ENCODE measurements around the gene ARHGEF6.
A peak's percentile ranks its signal among the peaks of the same experiment; 100 is the strongest.

The ARHGEF6 gene

DNA sequence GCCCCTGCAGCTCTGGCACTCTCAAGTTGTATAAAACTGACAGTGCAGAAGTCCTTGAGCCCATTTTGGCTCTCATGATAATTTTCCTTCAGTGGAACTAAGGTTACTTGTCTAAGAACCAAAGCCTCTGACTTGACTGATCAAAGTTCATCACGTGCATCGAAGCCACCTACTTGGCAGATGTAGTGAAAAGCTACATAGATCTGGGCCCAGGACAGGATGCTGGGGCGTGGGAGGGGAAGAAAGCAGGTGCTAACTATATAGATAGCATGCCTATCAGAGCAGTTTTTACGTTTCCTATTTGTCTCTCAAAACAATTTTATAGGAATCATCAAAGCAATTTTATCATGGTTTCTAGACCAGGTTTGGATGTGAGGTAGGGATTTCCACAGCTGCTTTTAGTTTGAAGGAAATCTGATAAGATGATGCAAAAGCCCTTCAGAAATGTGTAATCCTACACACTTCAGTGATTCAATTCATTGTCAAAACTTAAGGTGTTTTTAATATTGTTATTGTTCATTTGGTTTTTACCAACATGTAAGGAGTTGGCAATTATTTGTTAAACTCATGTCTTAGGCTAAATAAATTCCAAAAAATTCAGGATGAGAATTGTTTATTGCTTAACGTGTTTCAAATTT lies 134.0 kb downstream of the ARHGEF6 start:
- no peak for DNase-seq (ENCODE audit: low read depth, low spot score)

DNA sequence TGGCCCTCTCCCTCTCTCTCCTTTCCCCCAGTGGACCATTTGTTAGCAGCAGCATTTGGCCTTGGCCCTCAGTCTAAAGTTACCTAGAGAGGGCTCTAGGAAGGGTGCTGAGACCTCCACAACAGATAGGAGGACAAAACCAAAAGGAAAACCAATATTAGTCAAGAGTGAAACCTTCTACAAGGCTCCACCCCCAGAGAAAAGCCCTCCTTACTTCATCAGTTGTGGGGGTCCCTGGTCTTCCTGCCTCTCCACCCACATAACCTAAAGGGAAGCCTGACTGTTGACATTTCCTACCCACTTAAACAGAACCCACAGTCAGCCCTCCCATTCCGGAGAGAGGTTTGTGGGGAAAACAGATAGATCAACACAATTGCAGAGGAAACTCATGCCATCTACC lies 137.5 kb downstream of the ARHGEF6 start:
- no peak for DNase-seq (ENCODE audit: low read depth, low spot score)

DNA sequence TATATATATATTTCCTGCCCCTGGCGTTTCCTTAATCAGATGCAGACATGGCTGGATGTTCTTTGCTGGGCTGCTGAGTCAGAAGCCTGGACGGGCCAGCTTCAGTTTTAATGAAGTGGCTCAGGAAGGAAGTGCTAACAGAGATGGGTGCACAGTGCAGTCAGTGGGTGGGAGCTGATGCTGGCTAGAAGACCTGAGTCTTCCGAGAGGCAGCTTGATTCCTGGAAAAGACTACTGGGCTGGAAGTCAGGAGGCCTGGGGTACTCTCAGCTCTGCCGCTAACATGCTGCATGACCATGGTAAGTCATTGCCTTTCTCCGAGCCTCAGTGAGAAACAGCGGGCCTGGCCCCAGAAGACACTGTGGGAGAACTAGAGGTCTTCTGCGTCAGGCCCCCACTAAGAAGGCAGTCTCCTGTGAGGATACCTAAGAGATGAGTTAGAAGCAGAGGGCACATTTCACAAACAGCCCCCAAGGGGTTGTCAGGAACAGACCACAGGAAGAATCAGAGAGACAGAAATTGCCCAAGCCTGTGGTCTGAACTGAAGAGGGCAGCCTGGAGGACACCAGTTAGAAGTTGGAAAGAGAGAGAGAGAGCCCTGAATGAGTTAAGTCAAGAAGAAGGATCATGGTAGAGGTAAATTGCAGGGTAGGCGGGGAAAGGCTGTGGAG lies 141.1 kb downstream of the ARHGEF6 start:
- peak; percentile 9 for DNase-seq (ENCODE audit: low read depth, low spot score)

DNA sequence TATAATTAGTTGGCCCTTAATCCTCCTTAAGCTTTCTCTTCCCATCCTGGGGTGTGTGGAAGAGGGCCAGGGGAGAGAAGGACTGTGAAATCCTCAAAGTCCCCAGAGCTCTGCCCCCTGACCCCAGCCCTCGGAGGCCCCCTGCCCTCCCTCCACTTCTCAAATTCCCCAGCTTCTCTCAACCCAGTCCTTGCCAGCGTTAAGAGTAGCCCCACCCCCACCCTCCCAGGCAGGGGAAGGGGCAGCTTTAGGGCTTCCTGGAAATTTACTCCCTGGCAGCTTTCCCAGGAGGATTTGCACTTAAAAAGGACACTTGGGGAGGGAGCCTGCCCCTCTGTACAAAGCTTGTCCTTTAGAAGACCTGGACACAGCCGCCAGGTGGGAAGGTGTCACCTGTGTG lies 144.6 kb downstream of the ARHGEF6 start:
- no peak for DNase-seq (ENCODE audit: low read depth, low spot score)

DNA sequence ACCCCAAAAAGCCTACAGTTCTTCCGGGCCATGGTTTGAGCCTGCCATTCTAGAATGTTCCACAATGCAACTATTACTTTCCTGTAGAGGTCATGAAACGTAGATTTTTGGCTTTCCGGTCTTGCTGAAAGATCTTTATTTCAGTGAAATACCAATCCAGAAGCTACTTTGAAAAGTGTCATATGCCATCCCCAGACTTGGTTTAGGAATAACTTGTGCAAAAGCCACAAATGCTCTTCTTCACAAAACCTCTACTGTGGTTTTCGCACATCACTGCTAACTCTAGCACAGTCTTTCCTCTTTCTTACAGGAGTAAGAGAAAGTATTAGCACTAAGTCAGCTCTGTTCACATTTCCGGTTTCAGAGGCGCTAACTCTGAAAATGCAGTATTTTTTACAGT lies 145.5 kb downstream of the ARHGEF6 start:
- DNase-seq (ENCODE audit: low read depth, low spot score), result no peak

DNA sequence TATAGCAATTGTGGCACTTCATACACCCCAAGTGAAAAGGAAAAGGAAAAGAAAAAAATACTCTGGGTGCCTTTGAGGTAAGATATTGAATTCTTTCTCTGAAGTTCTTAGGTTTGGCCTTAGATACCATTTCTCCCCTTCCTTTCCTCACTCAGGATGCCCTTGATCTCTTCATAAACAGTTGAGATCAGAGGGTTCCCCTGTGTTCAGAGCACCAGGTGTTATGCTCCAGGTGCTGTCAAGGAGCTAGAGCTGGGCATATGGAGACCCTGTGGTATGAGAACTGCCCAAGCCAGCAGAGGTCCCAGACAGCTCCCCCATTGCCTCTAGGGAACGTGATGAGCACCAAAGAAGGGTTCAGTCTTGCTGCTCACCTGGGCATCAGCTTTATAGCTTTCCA lies 149.9 kb downstream of the ARHGEF6 start:
- no peak for DNase-seq (ENCODE audit: low read depth, low spot score)

DNA sequence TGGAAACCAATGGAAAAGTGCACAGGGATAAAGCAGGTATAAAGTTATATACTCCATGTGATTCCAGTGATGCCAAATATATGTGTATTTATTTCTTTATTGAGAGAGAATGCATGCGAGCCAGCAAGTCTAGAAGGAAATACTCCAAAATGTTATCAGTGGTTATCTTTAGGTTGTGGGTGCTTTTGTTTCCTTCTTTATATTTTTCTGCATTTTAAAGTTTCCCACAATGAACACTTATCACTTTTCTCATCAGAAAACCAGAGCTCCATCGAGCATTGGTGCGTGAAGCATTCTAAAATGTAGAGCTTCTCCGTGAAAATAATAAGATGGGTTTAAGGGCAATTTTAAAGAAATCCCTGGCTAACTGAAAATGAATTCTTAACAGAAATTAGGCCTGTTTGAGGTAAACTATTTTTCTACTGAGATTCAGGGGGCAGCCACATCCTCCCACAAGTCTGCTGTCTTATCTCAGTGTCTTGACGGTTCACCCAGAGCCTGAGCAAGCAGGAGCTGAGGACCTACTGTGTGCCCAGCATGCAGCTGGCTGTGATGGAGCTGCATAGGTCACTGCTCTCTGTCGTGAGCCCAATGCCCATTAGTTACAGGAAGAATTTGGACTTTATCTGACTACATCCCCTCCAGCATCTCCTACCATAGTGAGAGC lies 151.5 kb downstream of the ARHGEF6 start:
- DNase-seq (ENCODE audit: low read depth, low spot score), result no peak

DNA sequence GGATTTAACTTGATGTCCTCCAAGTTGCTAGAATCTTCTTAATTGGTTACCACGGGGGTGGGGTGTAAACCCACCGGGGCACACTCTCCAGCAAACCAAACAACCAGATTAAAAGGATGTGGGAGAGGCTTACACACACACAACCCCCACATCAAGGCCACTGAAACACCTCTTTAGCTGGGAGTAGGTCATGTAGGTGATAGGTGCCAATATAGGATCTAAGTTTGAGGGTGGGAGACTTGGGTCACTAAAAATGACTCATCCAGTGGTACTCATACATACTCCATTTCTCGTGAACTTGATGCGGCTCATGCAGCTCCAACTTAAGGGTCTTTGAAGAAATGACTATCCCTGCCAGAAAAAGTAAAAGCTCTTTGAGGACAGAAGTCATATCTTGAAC lies 153.3 kb downstream of the ARHGEF6 start:
- no peak for DNase-seq (ENCODE audit: low read depth, low spot score)

DNA sequence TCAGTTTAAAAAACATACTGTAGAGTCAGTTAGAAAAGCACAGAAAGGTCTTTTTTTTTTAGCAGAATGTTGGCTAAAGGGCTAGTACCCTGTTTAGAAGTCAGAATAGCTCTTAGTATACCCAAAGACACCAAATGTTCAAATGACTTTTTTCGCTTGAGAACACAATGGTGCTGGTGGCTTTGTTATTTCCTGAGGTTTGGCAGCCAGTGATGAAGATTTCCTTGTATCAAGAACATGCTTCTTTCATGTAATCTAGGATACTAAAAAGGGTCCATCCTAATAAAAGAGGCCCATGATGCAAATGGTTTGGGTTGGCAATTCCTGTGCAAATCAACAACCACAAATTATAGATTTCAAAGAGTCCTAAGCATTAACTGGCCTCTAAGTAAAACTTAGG lies 153.8 kb downstream of the ARHGEF6 start:
- no peak for DNase-seq (ENCODE audit: low read depth, low spot score)

DNA sequence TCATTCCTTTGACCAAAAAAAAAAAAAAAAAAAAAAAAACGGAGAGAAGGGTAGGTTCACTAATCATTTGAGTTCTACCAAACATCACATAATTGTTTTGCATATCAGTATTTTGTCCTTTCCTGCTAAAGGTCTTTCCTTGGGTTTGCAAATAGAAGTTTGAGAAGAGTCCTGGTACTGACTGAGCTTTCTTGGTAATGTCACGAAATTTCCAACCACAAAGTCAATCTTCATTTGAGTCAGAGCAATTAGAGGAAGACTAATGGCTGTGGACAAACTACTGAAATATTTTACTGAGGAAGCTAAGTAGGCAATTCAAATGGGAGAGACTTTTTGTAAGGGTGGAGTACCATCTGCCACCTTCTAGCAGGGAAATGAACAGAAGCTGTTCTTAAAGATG lies 154.5 kb downstream of the ARHGEF6 start:
- DNase-seq (ENCODE audit: low read depth, low spot score), result no peak

DNA sequence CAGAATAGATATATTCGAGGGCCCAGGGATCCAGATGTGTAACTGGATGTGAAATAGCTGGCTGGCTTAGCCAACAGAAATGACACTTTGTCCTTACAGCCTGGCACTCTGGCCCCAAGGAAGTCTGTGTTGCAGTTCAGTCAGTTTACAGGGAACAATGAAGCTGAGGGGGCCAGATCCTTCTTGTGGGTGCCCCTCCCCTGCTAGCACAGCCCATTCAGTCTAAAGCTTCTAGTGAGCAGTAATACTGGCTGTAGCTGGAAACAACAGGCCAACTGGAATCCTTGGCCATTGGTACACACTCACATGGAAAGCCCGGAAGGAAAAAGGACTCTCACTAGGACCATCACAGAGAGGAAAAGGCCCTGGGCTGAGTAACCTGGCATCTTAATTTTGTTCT lies 155.5 kb downstream of the ARHGEF6 start:
- no peak for DNase-seq (ENCODE audit: low read depth, low spot score)

DNA sequence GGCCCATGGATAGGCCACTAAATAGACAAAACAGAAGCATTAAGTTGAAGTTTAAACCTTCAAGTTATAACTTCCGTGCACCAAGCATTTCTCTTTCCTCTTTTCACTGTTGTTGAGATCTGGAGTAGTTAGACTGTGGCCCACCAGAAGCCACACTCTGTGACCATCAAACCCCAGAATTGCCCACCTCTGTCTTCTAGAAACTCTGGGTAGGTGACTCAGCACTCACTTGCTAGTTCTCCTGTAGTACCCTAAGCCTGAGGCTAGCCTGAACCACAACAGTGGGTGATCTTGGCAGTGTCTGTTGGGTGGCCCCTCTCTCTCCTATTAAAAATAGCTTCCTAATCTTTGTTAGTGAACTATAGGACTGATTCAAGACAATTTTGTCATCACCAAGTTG lies 157.3 kb downstream of the ARHGEF6 start:
- no peak for DNase-seq (ENCODE audit: low read depth, low spot score)

DNA sequence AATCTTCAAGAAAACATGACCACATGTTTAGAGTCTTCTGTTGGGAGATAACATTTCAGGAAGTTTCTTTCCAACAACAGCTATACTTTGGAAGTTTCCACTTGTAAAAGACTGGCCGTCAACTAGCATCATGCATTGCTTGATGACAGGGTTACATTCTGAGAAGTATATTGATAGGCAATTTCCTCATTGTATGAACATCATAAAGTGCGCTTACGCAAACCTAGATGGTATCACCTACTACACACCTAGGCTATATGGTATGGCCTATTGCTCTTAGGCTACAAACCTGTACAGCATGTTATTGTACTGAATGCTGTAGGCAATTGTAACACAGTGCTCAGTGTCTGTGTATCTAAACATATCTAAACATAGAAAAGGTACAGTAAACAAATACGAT lies 158.2 kb downstream of the ARHGEF6 start:
- DNase-seq (ENCODE audit: low read depth, low spot score), result no peak

DNA sequence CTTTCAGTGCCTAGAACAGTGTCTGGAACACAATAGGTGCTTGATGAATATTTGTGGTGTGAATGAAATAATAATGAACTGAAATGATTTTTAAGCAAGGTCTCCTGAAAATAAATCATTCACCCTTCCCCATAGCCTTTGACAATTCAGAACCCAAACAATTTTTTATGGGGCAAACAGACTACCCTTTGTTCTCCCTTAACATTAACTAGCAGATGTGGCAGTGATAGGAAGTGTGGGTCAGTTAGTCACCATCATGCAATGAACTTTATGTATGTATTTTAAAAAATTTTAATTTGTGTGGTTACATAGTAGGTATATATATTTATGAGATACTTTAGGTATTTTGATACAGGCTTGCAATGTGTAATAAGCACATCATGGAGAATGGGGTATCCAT lies 160.0 kb downstream of the ARHGEF6 start:
- DNase-seq (ENCODE audit: low read depth, low spot score), result no peak

DNA sequence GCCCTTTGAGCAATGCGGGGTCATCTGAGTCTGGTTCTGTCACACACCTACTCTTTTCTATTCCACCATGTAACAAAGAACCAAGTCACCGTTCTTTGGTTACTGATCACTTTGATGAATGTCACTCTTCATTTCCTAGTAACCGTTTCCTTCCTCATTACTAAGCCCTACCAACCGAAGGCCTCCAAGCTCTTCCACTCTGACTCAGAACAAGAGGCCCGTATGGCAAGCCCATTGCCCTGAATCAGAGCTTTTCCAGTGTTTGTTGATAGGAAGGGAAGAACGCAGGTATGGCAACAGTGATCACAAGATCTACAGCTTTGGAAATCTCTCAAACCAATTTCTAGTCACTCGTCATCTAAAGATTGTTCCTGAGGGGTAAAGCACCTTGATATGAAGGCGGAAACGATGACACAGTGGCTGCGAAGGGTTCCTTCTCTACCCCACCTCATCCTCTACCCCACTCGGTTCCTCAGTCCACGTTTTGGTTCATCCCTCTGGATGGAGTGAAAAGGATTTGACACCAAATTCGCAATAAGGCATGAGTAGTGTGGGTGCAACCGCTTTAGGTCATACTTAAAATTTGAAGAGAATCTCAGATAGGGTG lies 160.7 kb downstream of the ARHGEF6 start:
- DNase-seq (ENCODE audit: low read depth, low spot score), result no peak

DNA sequence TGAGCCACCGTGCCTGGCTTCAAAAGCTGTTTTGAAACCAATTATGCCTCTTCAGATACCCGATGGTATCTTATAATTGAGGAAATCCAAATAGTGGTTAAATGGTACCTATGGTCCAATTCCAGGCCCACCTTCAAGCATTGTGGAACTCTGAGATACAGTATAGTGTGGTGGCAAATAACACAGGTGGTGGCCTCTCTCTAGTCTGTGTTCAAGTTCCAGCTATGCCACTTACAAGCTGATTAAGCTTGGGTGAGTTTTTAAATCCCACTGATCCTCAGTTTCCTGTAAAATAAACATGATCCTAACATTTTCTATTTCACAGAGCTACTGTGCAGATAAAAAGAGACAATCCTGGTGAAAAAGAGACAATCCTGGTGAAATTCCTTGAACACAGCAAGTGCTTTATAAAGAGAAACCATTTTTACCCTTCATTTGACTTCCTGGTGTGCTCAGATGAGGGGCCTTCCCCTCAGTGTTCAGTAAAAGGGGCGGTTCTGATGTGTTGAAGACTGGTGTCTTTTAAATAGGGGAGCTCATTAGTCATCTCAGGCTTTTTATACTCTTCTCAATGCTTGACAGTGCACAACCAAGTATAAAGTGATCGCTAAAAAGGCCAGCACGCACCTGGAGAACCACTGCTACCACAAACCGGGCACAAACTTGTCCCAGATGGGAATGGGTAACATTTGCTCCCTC lies 163.6 kb downstream of the ARHGEF6 start:
- no peak for DNase-seq (ENCODE audit: low read depth, low spot score)
